ENCODE results near the gene PARVA. TPM values are rescaled to one million over a fixed set of nuclear protein-coding genes. Genes with fewer than 3 reads are reported as not detected.

Gene PARVA
- total RNA-seq, 4 donors from 2014 or later: 83.5 to 159 (median 128) TPM

GRCh38 chr11:12546660-12547059 lies 169.3 kb downstream of the PARVA start:
- no peak for TF ChIP-seq CTCF (IDR thresholded peaks at IDR 0.05; ENCODE audit: low read depth)

GRCh38 chr11:12547953-12548650 lies 170.7 kb downstream of the PARVA start:
- TF ChIP-seq CTCF (IDR thresholded peaks at IDR 0.05; ENCODE audit: low read depth): no peak

GRCh38 chr11:12552692-12553091 lies 175.3 kb downstream of the PARVA start:
- no peak for TF ChIP-seq CTCF (IDR thresholded peaks at IDR 0.05; ENCODE audit: low read depth)

GRCh38 chr11:12554122-12554521 lies 176.8 kb downstream of the PARVA start:
- no peak for TF ChIP-seq CTCF (IDR thresholded peaks at IDR 0.05; ENCODE audit: low read depth)

- TF ChIP-seq CTCF (IDR thresholded peaks at IDR 0.05; ENCODE audit: low read depth): no peak
Measured at GRCh38 chr11:12556155-12556554, 178.8 kb downstream of the PARVA start.

- no peak for TF ChIP-seq CTCF (IDR thresholded peaks at IDR 0.05; ENCODE audit: low read depth)
Measured at GRCh38 chr11:12556788-12557384, 179.5 kb downstream of the PARVA start.

GRCh38 chr11:12559011-12559410 lies 181.6 kb downstream of the PARVA start:
- no peak for TF ChIP-seq CTCF (IDR thresholded peaks at IDR 0.05; ENCODE audit: low read depth)

All from subcutaneous adipose tissue (tissue), 4 donors.